Progenitor cell of endocrine pancreas (in vitro differentiated cells): ENCODE measurements around the gene LCE2D. TPM values are rescaled to one million over a fixed set of nuclear protein-coding genes. Genes with fewer than 3 reads are reported as not detected.

Experiments
- DNase-seq: peaks from one replicate; pipeline ENCODE4 v3.0.0; 2021; ENCODE audit warnings: low spot score; ENCODE audit not compliant: unreplicated experiment
- H3K27ac Mint-ChIP-seq: 2 replicates; pipeline ENCODE4 v1.8.0; 2021; ENCODE audit warnings: mild to moderate bottlenecking, moderate library complexity, mixed read lengths
- H3K27me3 Mint-ChIP-seq: 2 replicates; pipeline ENCODE4 v1.8.0; 2021; ENCODE audit warnings: mixed read lengths
- H3K36me3 Mint-ChIP-seq: 2 replicates; pipeline ENCODE4 v1.8.0; 2022; ENCODE audit warnings: mixed read lengths; ENCODE audit not compliant: insufficient read depth
- H3K4me1 Mint-ChIP-seq: 2 replicates; pipeline ENCODE4 v1.8.0; 2021; ENCODE audit warnings: low read depth, mixed read lengths
- H3K4me3 Mint-ChIP-seq: 2 replicates; pipeline ENCODE4 v1.8.0; 2021; ENCODE audit warnings: low read depth, mild to moderate bottlenecking, moderate library complexity, mixed read lengths
- H3K9me3 Mint-ChIP-seq: 2 replicates; pipeline ENCODE4 v1.8.0; 2021; ENCODE audit warnings: low read depth, mixed read lengths
- CTCF ChIP-seq: fragments of 200-600 bp; sonication (generic); IDR thresholded peaks from one replicate; pipeline ENCODE4 v1.5.0; 2021; ENCODE audit warnings: antibody characterized with exemption, mild to moderate bottlenecking; ENCODE audit not compliant: unreplicated experiment
- long read RNA-seq: library from polyadenylated mRNA; unstranded; transcript quantifications from one replicate; pipeline ENCODE4 v2.0.0, GENCODE V29; 2020
- total RNA-seq: library from RNA; stranded (reverse); gene quantifications from 2 replicates; pipeline ENCODE4 v1.2.1, GENCODE V29; 2021

LCE2D gene
- total RNA-seq, result not detected in 2 replicates
- long read RNA-seq, result 0 reads

- Mint-ChIP-seq H3K27ac (no peak within 1 kb of the TSS), H3K4me1 (no peaks in the 10 kb centered on the region), H3K36me3 (no peaks in the 10 kb centered on the region), H3K27me3 (no peaks in the 10 kb centered on the region), H3K4me3 (no peak within 1 kb of the TSS), H3K9me3 (peaks cover 58% of the 10 kb centered on the region)
- no peak for DNase-seq
- no peak for TF ChIP-seq CTCF
These were observed at the start of gene LCE2D for GRCh38 chr1:152663098-152663497. Gene LCE2D, plus strand, starts transcription at chr1:152663380. Its CDS starts 726 bp downstream, at chr1:152664106.

GRCh38 chr1:152613511-152613910 is 49.7 kb upstream of the LCE2D start, which contains the start of gene LCE3B:
Gene LCE3B, plus strand, starts transcription at chr1:152613811. Its CDS starts 0 bp downstream, at chr1:152613811.
- no peaks in the 10 kb centered on the region for H3K4me1 Mint-ChIP-seq
- H3K9me3 Mint-ChIP-seq, result peaks cover 24% of the 10 kb centered on the region
- no peak for DNase-seq
- no peaks in the 10 kb centered on the region for H3K27me3 Mint-ChIP-seq
- no peak for TF ChIP-seq CTCF
- no peak within 1 kb of the TSS for H3K4me3 Mint-ChIP-seq
- H3K27ac Mint-ChIP-seq, result no peak within 1 kb of the TSS
- H3K36me3 Mint-ChIP-seq, result no peaks in the 10 kb centered on the region

GRCh38 chr1:152621993-152622392 is 41.2 kb upstream of the LCE2D start:
- no peak for DNase-seq
- Mint-ChIP-seq H3K4me1 (no peaks in the 10 kb centered on the region), H3K36me3 (peaks cover 7% of the 10 kb centered on the region), H3K9me3 (peaks cover 62% of the 10 kb centered on the region), H3K4me3 (no peak overlapping the region), H3K27me3 (no peaks in the 10 kb centered on the region), H3K27ac (no peak overlapping the region)
- no peak for TF ChIP-seq CTCF

- no peak for TF ChIP-seq CTCF
- no peak for DNase-seq
- Mint-ChIP-seq H3K4me3 (no peak within 1 kb of the TSS), H3K27me3 (no peaks in the 10 kb centered on the region), H3K36me3 (peaks cover 7% of the 10 kb centered on the region), H3K4me1 (no peaks in the 10 kb centered on the region), H3K9me3 (peaks cover 65% of the 10 kb centered on the region), H3K27ac (no peak within 1 kb of the TSS)
These were observed 40.4 kb upstream of the LCE2D start, which contains the start of gene LCE3A for GRCh38 chr1:152622803-152623202. Gene LCE3A, minus strand, starts transcription at chr1:152623103. Its CDS starts 0 bp downstream, at chr1:152623103.

- TF ChIP-seq CTCF, result no peak
- H3K4me3 Mint-ChIP-seq, result no peak overlapping the region
- no peak for DNase-seq
- H3K4me1 Mint-ChIP-seq, result no peaks in the 10 kb centered on the region
- peaks cover 7% of the 10 kb centered on the region for H3K36me3 Mint-ChIP-seq
- H3K9me3 Mint-ChIP-seq, result peaks cover 66% of the 10 kb centered on the region
- H3K27me3 Mint-ChIP-seq, result no peaks in the 10 kb centered on the region
- H3K27ac Mint-ChIP-seq, result no peak overlapping the region
These were observed 39.9 kb upstream of the LCE2D start for GRCh38 chr1:152623203-152623844.
